ENCODE measurements around the gene HSF5. TPM values are rescaled to one million over a fixed set of nuclear protein-coding genes. Genes with fewer than 3 reads are reported as not detected.

Gene HSF5
- total RNA-seq, 1 donor from 2014 or later = not detected

DNA sequence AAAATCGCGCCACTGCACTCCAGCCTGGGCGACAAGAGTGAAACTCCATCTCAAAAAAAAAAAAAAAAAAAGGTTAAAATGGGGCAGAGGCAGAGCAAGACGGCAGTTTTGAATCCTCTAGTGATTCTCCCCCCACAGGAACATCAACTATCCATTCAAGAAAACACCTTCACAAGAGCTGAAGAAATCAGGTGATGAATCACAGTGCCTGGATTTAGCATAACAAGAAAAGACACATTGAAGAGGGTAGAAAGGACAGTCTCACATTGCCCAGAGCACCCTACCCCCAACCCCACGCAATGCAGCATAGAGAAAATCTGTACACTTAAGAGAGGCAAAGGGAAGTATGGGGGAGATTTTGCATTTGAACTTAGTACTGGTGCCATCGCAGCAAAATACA lies 42.1 kb downstream of the HSF5 start:
- no peaks in the 10 kb centered on the region for H3K27me3 ChIP-seq (ENCODE audit: control insufficient read depth, insufficient read depth, low read length)
- TF ChIP-seq, protein P1, sequence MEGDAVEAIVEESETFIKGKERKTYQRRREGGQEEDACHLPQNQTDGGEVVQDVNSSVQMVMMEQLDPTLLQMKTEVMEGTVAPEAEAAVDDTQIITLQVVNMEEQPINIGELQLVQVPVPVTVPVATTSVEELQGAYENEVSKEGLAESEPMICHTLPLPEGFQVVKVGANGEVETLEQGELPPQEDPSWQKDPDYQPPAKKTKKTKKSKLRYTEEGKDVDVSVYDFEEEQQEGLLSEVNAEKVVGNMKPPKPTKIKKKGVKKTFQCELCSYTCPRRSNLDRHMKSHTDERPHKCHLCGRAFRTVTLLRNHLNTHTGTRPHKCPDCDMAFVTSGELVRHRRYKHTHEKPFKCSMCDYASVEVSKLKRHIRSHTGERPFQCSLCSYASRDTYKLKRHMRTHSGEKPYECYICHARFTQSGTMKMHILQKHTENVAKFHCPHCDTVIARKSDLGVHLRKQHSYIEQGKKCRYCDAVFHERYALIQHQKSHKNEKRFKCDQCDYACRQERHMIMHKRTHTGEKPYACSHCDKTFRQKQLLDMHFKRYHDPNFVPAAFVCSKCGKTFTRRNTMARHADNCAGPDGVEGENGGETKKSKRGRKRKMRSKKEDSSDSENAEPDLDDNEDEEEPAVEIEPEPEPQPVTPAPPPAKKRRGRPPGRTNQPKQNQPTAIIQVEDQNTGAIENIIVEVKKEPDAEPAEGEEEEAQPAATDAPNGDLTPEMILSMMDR (IDR thresholded peaks at IDR 0.05; ENCODE audit: insufficient read depth, low read length, severe bottlenecking) = no peak
- no peak for FAIRE-seq

GRCh38 chr17:58436805-58437239 lies 51.4 kb downstream of the HSF5 start:
- FAIRE-seq = no peak
- Histone ChIP-seq H3K27me3 (ENCODE audit: control insufficient read depth, insufficient read depth, low read length) (peaks cover 2% of the 10 kb centered on the region), H3K36me3 (ENCODE audit: control insufficient read depth, insufficient read depth, low read length) (no peaks in the 10 kb centered on the region), H3K4me3 (ENCODE audit: low read depth, low read length) (no peak overlapping the region)
- TF ChIP-seq, protein P1 (IDR thresholded peaks at IDR 0.05; ENCODE audit: insufficient read depth, low read length, severe bottlenecking) = no peak
- no peak for DNase-seq (ENCODE audit: low read depth)

More for the DNA sequence above, 42.1 kb downstream of the HSF5 start:
- Histone ChIP-seq H3K36me3 (ENCODE audit: control insufficient read depth, insufficient read depth, low read length) (no peaks in the 10 kb centered on the region), H3K4me3 (ENCODE audit: low read depth, low read length) (no peak overlapping the region)
- no peak for DNase-seq (ENCODE audit: low read depth)

GRCh38 chr17:58436245-58436644 lies 52.0 kb downstream of the HSF5 start:
- no peak overlapping the region for H3K4me3 ChIP-seq (ENCODE audit: low read depth, low read length)
- H3K27me3 ChIP-seq (ENCODE audit: control insufficient read depth, insufficient read depth, low read length) = peaks cover 2% of the 10 kb centered on the region
- no peaks in the 10 kb centered on the region for H3K36me3 ChIP-seq (ENCODE audit: control insufficient read depth, insufficient read depth, low read length)
- TF ChIP-seq, protein P1 (IDR thresholded peaks at IDR 0.05; ENCODE audit: insufficient read depth, low read length, severe bottlenecking) = no peak
- DNase-seq (ENCODE audit: low read depth) (no peak), FAIRE-seq (no peak)

GRCh38 chr17:58432806-58433573 lies 55.2 kb downstream of the HSF5 start:
- Histone ChIP-seq H3K4me3 (ENCODE audit: low read depth, low read length) (no peak overlapping the region), H3K27me3 (ENCODE audit: control insufficient read depth, insufficient read depth, low read length) (peaks cover 4% of the 10 kb centered on the region), H3K36me3 (ENCODE audit: control insufficient read depth, insufficient read depth, low read length) (no peaks in the 10 kb centered on the region)
- no peak for DNase-seq (ENCODE audit: low read depth)
- FAIRE-seq = no peak
- TF ChIP-seq, protein P1 (IDR thresholded peaks at IDR 0.05; ENCODE audit: insufficient read depth, low read length, severe bottlenecking) = no peak

DNA sequence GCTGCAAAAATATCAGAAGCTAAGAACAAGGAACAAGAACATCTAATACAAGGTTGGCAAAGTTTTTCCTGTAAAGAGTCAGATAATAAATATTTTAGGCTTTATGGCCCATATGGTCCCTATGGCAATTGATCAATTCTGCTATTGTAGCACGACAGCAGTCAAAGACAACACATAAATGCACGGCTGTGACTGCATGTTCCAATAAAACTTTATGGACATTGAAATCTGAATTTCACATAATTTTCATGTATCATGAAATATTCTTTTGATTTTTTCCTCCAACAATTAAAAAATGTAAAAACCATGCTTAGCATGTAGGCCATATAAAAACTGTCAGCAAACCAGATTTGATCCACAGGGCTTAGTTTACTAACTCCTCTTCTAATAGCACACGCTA lies 60.4 kb downstream of the HSF5 start:
- Histone ChIP-seq H3K27me3 (ENCODE audit: control insufficient read depth, insufficient read depth, low read length) (peaks cover 4% of the 10 kb centered on the region), H3K36me3 (ENCODE audit: control insufficient read depth, insufficient read depth, low read length) (no peaks in the 10 kb centered on the region), H3K4me3 (ENCODE audit: low read depth, low read length) (no peak overlapping the region)
- FAIRE-seq (no peak), DNase-seq (ENCODE audit: low read depth) (no peak)
- TF ChIP-seq, protein P1 (IDR thresholded peaks at IDR 0.05; ENCODE audit: insufficient read depth, low read length, severe bottlenecking) = no peak

GRCh38 chr17:58421711-58422110 lies 66.5 kb downstream of the HSF5 start:
- TF ChIP-seq, protein P1 (IDR thresholded peaks at IDR 0.05; ENCODE audit: insufficient read depth, low read length, severe bottlenecking) = no peak
- no peak for FAIRE-seq
- no peaks in the 10 kb centered on the region for H3K36me3 ChIP-seq (ENCODE audit: control insufficient read depth, insufficient read depth, low read length)

More at GRCh38 chr17:58421711-58422110, 66.5 kb downstream of the HSF5 start:
- DNase-seq (ENCODE audit: low read depth) = no peak
- peaks cover 2% of the 10 kb centered on the region for H3K27me3 ChIP-seq (ENCODE audit: control insufficient read depth, insufficient read depth, low read length)
- H3K4me3 ChIP-seq (ENCODE audit: low read depth, low read length) = no peak overlapping the region
